ENCODE data around the gene RBP4.

GRCh38 chr10:93547522-93547921 lies 53.5 kb downstream of the RBP4 start:
- TF ChIP-seq CTCF (IDR thresholded peaks at IDR 0.05): no peak
- TF ChIP-seq ELF4 (CRISPR knock-in tag; IDR thresholded peaks at IDR 0.05; ENCODE audit: low read depth): no peak
- no peak for TF ChIP-seq ATF2 (CRISPR knock-in tag; IDR thresholded peaks at IDR 0.05; ENCODE audit: borderline replicate concordance, low read depth)
- TF ChIP-seq NFE2L1 (CRISPR knock-in tag; IDR thresholded peaks at IDR 0.05): no peak
- no peak for TF ChIP-seq ESRRA (CRISPR knock-in tag; IDR thresholded peaks at IDR 0.05; ENCODE audit: borderline replicate concordance)
- TF ChIP-seq JUN (CRISPR knock-in tag; IDR thresholded peaks at IDR 0.05): no peak
- TF ChIP-seq ZNF232 (CRISPR knock-in tag; IDR thresholded peaks at IDR 0.05): no peak
- TF ChIP-seq TEAD4 (CRISPR knock-in tag; IDR thresholded peaks at IDR 0.05): no peak
- no peak for TF ChIP-seq ZNF138 (CRISPR knock-in tag; conservative IDR thresholded peaks at IDR 0.05)
- no peak for TF ChIP-seq NR2C2 (CRISPR knock-in tag; IDR thresholded peaks at IDR 0.05)
- TF ChIP-seq E2F5 (CRISPR knock-in tag; IDR thresholded peaks at IDR 0.05): no peak
- TF ChIP-seq CREM (CRISPR knock-in tag; IDR thresholded peaks at IDR 0.05): no peak
